AG10803 (cell line): ENCODE results near the gene KRT33A.

Experiments used
- DNase-seq: peaks from one replicate; pipeline ENCODE4 v3.0.0; 2010; ENCODE audit warnings: low read depth
- H3K4me3 ChIP-seq: 2 replicates; pipeline ENCODE4 v1.5.1; 2011; ENCODE audit warnings: mild to moderate bottlenecking, low read length, control low read depth
- CTCF ChIP-seq: conservative IDR thresholded peaks from 2 replicates; pipeline ENCODE4 v1.5.1; 2011; ENCODE audit warnings: mild to moderate bottlenecking, low read length, control low read depth, inconsistent platforms

The KRT33A gene

GRCh38 chr17:41377546-41377945, 26.9 kb upstream of the KRT33A start:
- H3K4me3 ChIP-seq, result no peak overlapping the region
- DNase-seq, result peak; percentile 35
- TF ChIP-seq CTCF, result no peak

GRCh38 chr17:41369713-41370112, 19.1 kb upstream of the KRT33A start, which contains the start of gene KRT33B:
Gene KRT33B, minus strand, starts transcription at chr17:41369813. Its CDS starts 63 bp downstream, at chr17:41369750.
- TF ChIP-seq CTCF, result no peak
- DNase-seq, result no peak
- no peak within 1 kb of the TSS for H3K4me3 ChIP-seq

- DNase-seq, result no peak
- TF ChIP-seq CTCF, result no peak
- no peak overlapping the region for H3K4me3 ChIP-seq
Observed at GRCh38 chr17:41369023-41369422, 18.4 kb upstream of the KRT33A start.

GRCh38 chr17:41367426-41368075, 16.9 kb upstream of the KRT33A start:
- no peak overlapping the region for H3K4me3 ChIP-seq
- peak; percentile 83 for DNase-seq
- TF ChIP-seq CTCF, result no peak

- no peak for TF ChIP-seq CTCF
- no peak for DNase-seq
- H3K4me3 ChIP-seq, result no peak overlapping the region
Observed at GRCh38 chr17:41366070-41366469, 15.4 kb upstream of the KRT33A start.

GRCh38 chr17:41363881-41364280, 13.3 kb upstream of the KRT33A start:
- DNase-seq, result no peak
- no peak for TF ChIP-seq CTCF
- no peak overlapping the region for H3K4me3 ChIP-seq

- TF ChIP-seq CTCF, result no peak
- H3K4me3 ChIP-seq, result no peak overlapping the region
- DNase-seq, result peak; percentile 43
Observed at GRCh38 chr17:41360296-41360995, 9.8 kb upstream of the KRT33A start.
